ENCODE data around the gene DIP2A.

GRCh38 chr21:46613391-46613790, 154.7 kb downstream of the DIP2A start:
- TF ChIP-seq SYNCRIP (IDR thresholded peaks at IDR 0.05; ENCODE audit: insufficient read depth, low read depth, low read length) (no peak), PREB (CRISPR knock-in tag; IDR thresholded peaks at IDR 0.05) (no peak)

Data from HepG2 (cell line).